Progenitor cell of endocrine pancreas (in vitro differentiated cells): Measurements from ENCODE around the gene ABCG1. TPM values are rescaled to one million over a fixed set of nuclear protein-coding genes. Genes with fewer than 3 reads are reported as not detected.

ENCODE experiments used
- DNase-seq: peaks from one replicate; pipeline ENCODE4 v3.0.0; 2021; ENCODE audit warnings: low spot score; ENCODE audit not compliant: unreplicated experiment
- H3K27ac Mint-ChIP-seq: 2 replicates; pipeline ENCODE4 v1.8.0; 2021; ENCODE audit warnings: mild to moderate bottlenecking, moderate library complexity, mixed read lengths
- H3K27me3 Mint-ChIP-seq: 2 replicates; pipeline ENCODE4 v1.8.0; 2021; ENCODE audit warnings: mixed read lengths
- H3K36me3 Mint-ChIP-seq: 2 replicates; pipeline ENCODE4 v1.8.0; 2022; ENCODE audit warnings: mixed read lengths; ENCODE audit not compliant: insufficient read depth
- H3K4me1 Mint-ChIP-seq: 2 replicates; pipeline ENCODE4 v1.8.0; 2021; ENCODE audit warnings: low read depth, mixed read lengths
- H3K4me3 Mint-ChIP-seq: 2 replicates; pipeline ENCODE4 v1.8.0; 2021; ENCODE audit warnings: low read depth, mild to moderate bottlenecking, moderate library complexity, mixed read lengths
- H3K9me3 Mint-ChIP-seq: 2 replicates; pipeline ENCODE4 v1.8.0; 2021; ENCODE audit warnings: low read depth, mixed read lengths
- CTCF ChIP-seq: fragments of 200-600 bp; sonication (generic); IDR thresholded peaks from one replicate; pipeline ENCODE4 v1.5.0; 2021; ENCODE audit warnings: antibody characterized with exemption, mild to moderate bottlenecking; ENCODE audit not compliant: unreplicated experiment
- total RNA-seq: library from RNA; stranded (reverse); gene quantifications from 2 replicates; pipeline ENCODE4 v1.2.1, GENCODE V29; 2021

ABCG1 gene
- total RNA-seq, 1 donor from 2014 or later: 4.6 TPM

DNA sequence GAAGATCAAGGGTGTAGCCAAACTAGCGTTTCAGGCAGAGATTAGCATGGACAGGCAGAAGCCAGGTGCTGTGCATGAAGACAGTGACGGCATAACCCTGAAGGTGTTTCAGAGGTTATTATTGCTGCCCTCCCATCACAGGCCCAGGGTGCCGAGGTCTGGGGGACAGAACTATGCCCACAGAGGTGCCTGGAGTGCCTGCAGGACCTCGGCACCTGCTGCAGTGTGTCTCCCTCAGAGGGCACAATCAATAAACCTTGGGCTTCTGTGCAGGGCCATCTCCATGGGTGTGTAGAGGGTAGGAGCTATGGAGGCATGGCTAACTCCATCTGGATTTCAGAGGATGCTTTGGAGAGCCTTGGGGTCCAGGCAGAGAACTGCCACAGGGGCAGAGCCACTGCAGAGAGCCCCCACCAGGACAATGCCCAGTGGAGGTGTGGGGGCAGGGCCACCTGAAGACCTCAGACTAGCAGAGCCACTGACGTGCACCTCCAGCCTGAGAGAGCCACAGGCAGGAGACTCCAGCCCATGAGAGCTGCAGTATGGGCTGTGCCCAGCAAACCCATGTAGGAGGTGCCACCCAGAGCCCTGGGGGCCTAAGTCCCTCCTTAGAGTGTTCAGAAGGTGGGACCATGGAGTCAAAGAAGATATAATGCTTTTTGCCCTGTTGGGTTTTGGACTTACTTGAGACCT is 5.7 kb upstream of the ABCG1 start:
- Mint-ChIP-seq H3K27ac (no peak overlapping the region), H3K36me3 (no peaks in the 10 kb centered on the region), H3K4me3 (no peak overlapping the region), H3K4me1 (peaks cover 11% of the 10 kb centered on the region), H3K9me3 (peaks cover 2% of the 10 kb centered on the region), H3K27me3 (peaks cover 26% of the 10 kb centered on the region)
- TF ChIP-seq CTCF: no peak
- DNase-seq: no peak

DNA sequence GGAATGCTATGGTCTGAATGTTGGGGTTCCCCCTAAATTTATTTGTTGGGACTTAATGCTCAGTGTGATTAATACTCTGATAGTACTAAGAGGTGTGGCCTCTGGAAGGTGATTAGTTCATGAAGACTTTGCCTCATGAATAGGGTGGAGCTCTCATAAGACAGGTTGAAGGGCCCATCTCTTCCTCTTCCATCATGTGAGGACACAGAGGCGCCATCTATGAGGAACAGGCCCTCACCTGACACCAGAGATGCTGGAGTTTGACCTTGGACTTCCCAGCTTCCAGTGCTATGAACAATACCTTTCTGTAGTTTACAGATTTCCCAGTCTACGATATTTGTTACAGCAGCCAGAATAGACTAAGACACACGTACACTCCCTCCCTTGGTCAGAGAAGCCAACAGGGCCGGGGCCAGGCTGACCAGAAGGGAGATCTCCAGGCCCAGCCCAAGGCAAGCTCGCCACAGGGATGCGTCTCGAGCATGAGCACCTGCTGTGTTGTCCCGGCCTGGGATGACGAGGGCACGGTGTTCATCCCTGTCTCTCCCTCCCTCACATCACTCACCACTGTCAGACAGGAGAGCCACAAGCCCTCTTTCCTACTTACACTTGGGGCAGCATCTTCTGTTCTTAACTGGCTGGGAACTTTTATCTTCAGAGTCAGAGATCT is 4.7 kb upstream of the ABCG1 start:
- Mint-ChIP-seq H3K27me3 (peaks cover 24% of the 10 kb centered on the region), H3K4me3 (no peak overlapping the region), H3K27ac (no peak overlapping the region), H3K4me1 (peaks cover 11% of the 10 kb centered on the region), H3K36me3 (no peaks in the 10 kb centered on the region), H3K9me3 (peaks cover 2% of the 10 kb centered on the region)
- TF ChIP-seq CTCF: no peak
- DNase-seq: no peak

DNA sequence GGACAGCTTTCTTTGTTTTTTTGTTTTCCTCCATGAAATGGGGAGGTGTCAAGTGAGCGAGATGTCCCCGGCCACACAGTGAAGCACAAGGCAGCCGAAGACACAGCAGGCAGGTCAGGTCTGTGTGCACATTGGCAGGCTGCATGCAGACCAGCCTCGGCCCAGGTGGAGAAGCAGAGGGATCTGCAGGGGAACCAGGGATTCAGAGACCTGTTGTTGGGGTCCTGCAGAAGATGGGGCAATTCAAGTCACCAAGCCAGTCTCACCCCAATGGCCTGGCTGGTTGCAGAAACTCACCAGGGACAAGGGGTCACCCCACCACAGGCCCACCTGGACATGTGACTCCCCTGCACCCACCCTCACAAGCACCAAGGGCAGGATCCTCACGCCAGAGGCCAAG is 4.0 kb upstream of the ABCG1 start:
- peaks cover 2% of the 10 kb centered on the region for H3K9me3 Mint-ChIP-seq
- H3K4me1 Mint-ChIP-seq: peaks cover 10% of the 10 kb centered on the region
- no peak overlapping the region for H3K27ac Mint-ChIP-seq
- no peaks in the 10 kb centered on the region for H3K36me3 Mint-ChIP-seq
- H3K4me3 Mint-ChIP-seq: no peak overlapping the region
- DNase-seq: no peak
- TF ChIP-seq CTCF: no peak
- H3K27me3 Mint-ChIP-seq: peaks cover 26% of the 10 kb centered on the region

DNA sequence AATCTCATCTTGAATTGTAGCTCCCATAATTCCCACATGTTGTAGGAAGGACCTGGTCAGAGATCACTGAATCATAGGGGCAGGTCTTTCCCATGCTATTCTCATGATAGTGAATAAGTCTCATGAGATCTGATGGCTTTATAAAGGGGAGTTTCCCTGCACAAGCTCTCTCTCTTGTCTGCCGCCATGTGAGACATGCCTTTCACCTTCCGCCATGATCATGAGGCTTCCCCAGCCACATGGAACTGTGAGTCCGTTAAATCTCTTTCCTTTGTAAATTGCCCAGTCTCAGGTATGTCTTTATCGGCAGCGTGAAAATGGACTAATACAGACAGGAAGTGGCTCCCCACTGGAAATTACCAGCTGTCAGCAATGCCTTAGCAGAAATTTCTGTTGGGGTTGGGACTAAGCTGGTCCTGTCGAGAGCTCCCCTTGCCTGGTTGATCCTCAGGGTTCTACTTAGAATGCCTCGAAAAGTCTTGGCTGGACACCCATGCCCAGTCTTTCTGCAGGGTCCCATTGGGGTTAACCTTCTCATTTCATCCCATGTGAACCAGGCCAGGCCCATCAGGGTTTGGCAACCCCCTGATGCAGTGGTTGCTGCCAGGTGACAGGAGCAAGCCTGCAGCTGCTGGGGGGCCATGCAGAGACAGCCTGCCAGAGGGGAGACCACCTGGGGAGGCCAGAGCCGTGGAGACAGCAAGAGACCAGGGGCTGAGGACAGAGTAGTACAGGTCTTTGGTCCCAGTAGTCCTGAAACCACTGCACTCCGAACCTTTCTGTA is 2.8 kb upstream of the ABCG1 start:
- Mint-ChIP-seq H3K4me3 (no peak overlapping the region), H3K27ac (no peak overlapping the region), H3K4me1 (peaks cover 8% of the 10 kb centered on the region), H3K27me3 (peaks cover 34% of the 10 kb centered on the region), H3K36me3 (no peaks in the 10 kb centered on the region), H3K9me3 (peaks cover 2% of the 10 kb centered on the region)
- no peak for TF ChIP-seq CTCF
- no peak for DNase-seq

GRCh38 chr21:42216726-42217572 is 2.0 kb upstream of the ABCG1 start:
- no peak for DNase-seq
- Mint-ChIP-seq H3K36me3 (no peaks in the 10 kb centered on the region), H3K27ac (no peak overlapping the region), H3K4me3 (no peak overlapping the region), H3K4me1 (peaks cover 8% of the 10 kb centered on the region), H3K9me3 (peaks cover 2% of the 10 kb centered on the region), H3K27me3 (peaks cover 41% of the 10 kb centered on the region)
- TF ChIP-seq CTCF: no peak
